Breast epithelium (tissue), 4 donors: ENCODE measurements around the gene MYO15A. TPM values are rescaled to one million over a fixed set of nuclear protein-coding genes. Genes with fewer than 3 reads are reported as not detected.

Experiments used
- DNase-seq, 2 donors: peaks; one replicate each; pipeline ENCODE4 v3.0.0-alpha.2; 2019; ENCODE audit warnings: low spot score in 2 of 2
- H3K27ac ChIP-seq, 2 donors: fragments of 200-600 bp; sonication (generic) in 1 of 2; one replicate each; pipeline ENCODE4 v1.5.1; 2016 to 2019; ENCODE audit warnings: mild to moderate bottlenecking in 1 of 2
- H3K27me3 ChIP-seq, 2 donors: fragments of 200-600 bp; sonication (generic) in 1 of 2; one replicate each; pipeline versions ENCODE4 v1.5.1 to v1.6.0; 2017 to 2019; ENCODE audit warnings: control low read depth in 1 of 2, mild to moderate bottlenecking in 1 of 2
- H3K36me3 ChIP-seq: fragments of 200-600 bp; one replicate; pipeline ENCODE4 v1.5.1; 2019
- H3K4me1 ChIP-seq, 2 donors: fragments of 200-600 bp; sonication (generic); one replicate each; pipeline ENCODE4 v1.5.1; 2016 to 2019; ENCODE audit warnings: control low read depth in 1 of 2
- H3K4me3 ChIP-seq, 3 donors: fragments of 200-600 bp; sonication (generic); 1 replicate in 2 of 3; 2 replicates in 1 of 3; pipeline ENCODE4 v1.5.1; 2016 to 2019; ENCODE audit warnings: mild to moderate bottlenecking in 3 of 3, moderate library complexity in 2 of 3
- H3K9me3 ChIP-seq, 2 donors: fragments of 200-600 bp; sonication (generic) in 1 of 2; one replicate each; pipeline ENCODE4 v1.5.1; 2016 to 2019; ENCODE audit warnings: control low read depth in 1 of 2
- POLR2A ChIP-seq: fragments of 450-650 bp; IDR thresholded peaks from one replicate; pipeline ENCODE4 v1.6.1; 2016; ENCODE audit warnings: antibody characterized with exemption, mild to moderate bottlenecking, moderate library complexity
- POLR2AphosphoS5 ChIP-seq, 3 donors: sonication (generic); formaldehyde crosslinking; IDR thresholded peaks; one replicate each; pipeline ENCODE4 v1.6.1; 2017; ENCODE audit warnings: antibody characterized with exemption in 3 of 3
- intact Hi-C: fragments of 100-400 bp; cut with DNase I; formaldehyde crosslinking; loops from one replicate; pipeline ENCODE4 v1.15.1; 2023; ENCODE audit warnings: low total_unique reads
- total RNA-seq, 3 donors: library from RNA; depleted of rRNA; stranded (reverse); fragments of >200 nt; gene quantifications; one replicate each; pipeline ENCODE4 v1.1.0, GENCODE V29; 2016
- TF ChIP-seq, protein P1 (sequence below), 3 donors: fragments of 450-650 bp; IDR thresholded peaks; one replicate each; pipeline ENCODE4 v1.5.1; 2016 to 2017; ENCODE audit warnings: antibody characterized with exemption in 3 of 3, mild to moderate bottlenecking in 3 of 3, moderate library complexity in 3 of 3

The MYO15A gene
- total RNA-seq, 3 donors from 2014 or later = 1.2 to 2.9 (median 2.2) TPM

DNA sequence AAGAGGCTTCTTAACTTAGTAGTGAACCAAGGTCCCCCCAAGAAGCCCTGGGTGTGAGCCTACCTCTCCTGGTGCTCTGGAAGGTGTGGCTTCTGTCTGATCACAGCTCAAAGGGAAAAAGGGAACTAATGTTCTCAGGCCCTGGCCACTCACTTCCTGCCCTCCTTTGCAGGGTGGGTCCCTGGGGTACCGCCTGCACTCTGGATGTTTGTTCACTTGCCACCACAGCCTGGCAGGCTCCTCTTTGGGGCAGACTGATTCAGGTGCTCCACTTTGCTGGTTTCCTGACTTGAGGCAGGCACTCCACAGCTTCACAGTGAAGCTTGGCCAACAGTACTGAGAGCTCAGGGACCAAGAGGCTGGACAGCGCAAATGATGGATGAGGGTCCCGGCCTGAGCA lies 5.9 kb upstream of the MYO15A start:
- Histone ChIP-seq H3K4me3 (no peak overlapping the region), H3K27me3 (no peaks in the 10 kb centered on the region), H3K36me3 (peaks cover 6% of the 10 kb centered on the region), H3K4me1 (no peaks in the 10 kb centered on the region), H3K27ac (no peak overlapping the region), H3K9me3 (no peaks in the 10 kb centered on the region)
- DNase-seq = no peak
- TF ChIP-seq, protein P1, sequence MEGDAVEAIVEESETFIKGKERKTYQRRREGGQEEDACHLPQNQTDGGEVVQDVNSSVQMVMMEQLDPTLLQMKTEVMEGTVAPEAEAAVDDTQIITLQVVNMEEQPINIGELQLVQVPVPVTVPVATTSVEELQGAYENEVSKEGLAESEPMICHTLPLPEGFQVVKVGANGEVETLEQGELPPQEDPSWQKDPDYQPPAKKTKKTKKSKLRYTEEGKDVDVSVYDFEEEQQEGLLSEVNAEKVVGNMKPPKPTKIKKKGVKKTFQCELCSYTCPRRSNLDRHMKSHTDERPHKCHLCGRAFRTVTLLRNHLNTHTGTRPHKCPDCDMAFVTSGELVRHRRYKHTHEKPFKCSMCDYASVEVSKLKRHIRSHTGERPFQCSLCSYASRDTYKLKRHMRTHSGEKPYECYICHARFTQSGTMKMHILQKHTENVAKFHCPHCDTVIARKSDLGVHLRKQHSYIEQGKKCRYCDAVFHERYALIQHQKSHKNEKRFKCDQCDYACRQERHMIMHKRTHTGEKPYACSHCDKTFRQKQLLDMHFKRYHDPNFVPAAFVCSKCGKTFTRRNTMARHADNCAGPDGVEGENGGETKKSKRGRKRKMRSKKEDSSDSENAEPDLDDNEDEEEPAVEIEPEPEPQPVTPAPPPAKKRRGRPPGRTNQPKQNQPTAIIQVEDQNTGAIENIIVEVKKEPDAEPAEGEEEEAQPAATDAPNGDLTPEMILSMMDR (IDR thresholded peaks at IDR 0.05) = no peak
- TF ChIP-seq POLR2AphosphoS5 (IDR thresholded peaks at IDR 0.05) (no peak), POLR2A (no peak)
- intact Hi-C loops = no loop called here

DNA sequence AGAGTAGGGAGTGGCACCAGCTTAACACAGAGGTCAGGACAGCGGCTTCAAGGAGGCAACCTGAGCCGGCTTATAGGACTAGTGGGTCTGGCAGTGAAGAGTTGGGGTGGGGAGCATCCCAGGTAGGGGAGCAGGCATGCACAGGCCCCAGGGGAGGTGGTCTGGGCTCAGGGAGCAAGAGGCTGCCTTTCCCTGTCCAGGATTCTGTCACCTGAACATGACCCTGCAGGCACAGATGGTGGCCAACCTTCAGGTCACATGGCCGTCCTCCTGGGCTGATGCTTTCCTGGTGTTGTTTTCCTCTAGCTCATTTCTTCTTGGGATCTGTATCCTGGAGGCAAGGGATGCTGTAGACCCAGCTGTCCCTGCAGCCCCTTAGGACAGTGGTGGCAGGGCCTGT lies 3.5 kb upstream of the MYO15A start:
- peaks cover 6% of the 10 kb centered on the region for H3K36me3 ChIP-seq

DNA sequence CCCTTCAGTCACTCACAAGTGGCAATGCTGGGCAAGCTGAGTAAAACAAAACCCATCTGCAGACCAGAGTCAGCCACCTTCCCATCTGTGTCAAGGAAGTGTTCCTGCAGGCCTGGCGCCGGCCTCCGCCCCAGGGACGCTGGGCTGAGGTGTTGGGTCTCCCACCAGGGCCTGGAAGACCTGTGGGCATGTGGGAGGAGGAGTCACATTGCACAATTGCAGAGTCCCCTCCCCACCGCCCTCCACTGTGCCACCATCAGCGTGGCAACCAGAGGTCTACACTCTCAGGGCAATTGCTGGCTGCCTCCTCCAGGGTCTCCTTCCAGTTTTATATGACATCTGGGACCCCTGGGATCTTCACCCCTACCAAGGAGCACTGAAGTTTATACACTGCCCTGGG lies 3.0 kb upstream of the MYO15A start:
- Histone ChIP-seq H3K36me3 (peaks cover under 1% of the 10 kb centered on the region), H3K4me3 (no peak overlapping the region), H3K9me3 (no peaks in the 10 kb centered on the region), H3K27me3 (no peaks in the 10 kb centered on the region), H3K4me1 (no peaks in the 10 kb centered on the region), H3K27ac (no peak overlapping the region)
- no peak for DNase-seq
- no peak for TF ChIP-seq POLR2AphosphoS5 (IDR thresholded peaks at IDR 0.05)
- intact Hi-C loops = no loop called here

More for the DNA sequence above, 3.5 kb upstream of the MYO15A start:
- Histone ChIP-seq H3K9me3 (no peaks in the 10 kb centered on the region), H3K4me1 (no peaks in the 10 kb centered on the region), H3K27ac (no peak overlapping the region), H3K27me3 (no peaks in the 10 kb centered on the region), H3K4me3 (no peak overlapping the region)
- intact Hi-C loops = no loop called here
- TF ChIP-seq, protein P1 (IDR thresholded peaks at IDR 0.05) = no peak
- TF ChIP-seq POLR2A = no peak
- TF ChIP-seq POLR2AphosphoS5 (IDR thresholded peaks at IDR 0.05) = no peak
- no peak for DNase-seq

DNA sequence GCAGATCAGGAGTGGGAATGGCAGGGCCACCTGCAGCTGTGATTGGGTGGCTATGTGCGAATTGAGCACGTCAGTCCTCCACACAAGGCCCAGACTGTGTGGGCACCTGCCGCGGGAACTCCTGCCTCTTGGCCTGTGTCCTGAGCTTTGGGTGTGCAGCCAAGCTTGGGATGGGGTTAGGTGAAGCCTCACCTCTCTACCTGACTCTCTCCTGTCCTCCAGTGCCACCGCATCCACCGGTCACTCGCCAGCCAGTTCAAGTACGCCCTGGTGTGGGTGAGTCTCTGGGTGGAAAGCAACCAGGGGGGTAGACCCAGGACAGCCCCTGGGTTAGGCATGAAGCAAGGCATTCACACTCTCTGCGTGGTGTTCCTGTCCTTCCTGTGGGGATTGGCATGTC lies 2.3 kb upstream of the MYO15A start:
- intact Hi-C loops = no loop called here
- Histone ChIP-seq H3K36me3 (no peaks in the 10 kb centered on the region), H3K4me3 (no peak overlapping the region), H3K9me3 (no peaks in the 10 kb centered on the region), H3K27me3 (no peaks in the 10 kb centered on the region), H3K27ac (no peak overlapping the region), H3K4me1 (no peaks in the 10 kb centered on the region)
- no peak for DNase-seq
- TF ChIP-seq POLR2AphosphoS5 (IDR thresholded peaks at IDR 0.05) (no peak), POLR2A (no peak)
- TF ChIP-seq, protein P1 (IDR thresholded peaks at IDR 0.05) = no peak

DNA sequence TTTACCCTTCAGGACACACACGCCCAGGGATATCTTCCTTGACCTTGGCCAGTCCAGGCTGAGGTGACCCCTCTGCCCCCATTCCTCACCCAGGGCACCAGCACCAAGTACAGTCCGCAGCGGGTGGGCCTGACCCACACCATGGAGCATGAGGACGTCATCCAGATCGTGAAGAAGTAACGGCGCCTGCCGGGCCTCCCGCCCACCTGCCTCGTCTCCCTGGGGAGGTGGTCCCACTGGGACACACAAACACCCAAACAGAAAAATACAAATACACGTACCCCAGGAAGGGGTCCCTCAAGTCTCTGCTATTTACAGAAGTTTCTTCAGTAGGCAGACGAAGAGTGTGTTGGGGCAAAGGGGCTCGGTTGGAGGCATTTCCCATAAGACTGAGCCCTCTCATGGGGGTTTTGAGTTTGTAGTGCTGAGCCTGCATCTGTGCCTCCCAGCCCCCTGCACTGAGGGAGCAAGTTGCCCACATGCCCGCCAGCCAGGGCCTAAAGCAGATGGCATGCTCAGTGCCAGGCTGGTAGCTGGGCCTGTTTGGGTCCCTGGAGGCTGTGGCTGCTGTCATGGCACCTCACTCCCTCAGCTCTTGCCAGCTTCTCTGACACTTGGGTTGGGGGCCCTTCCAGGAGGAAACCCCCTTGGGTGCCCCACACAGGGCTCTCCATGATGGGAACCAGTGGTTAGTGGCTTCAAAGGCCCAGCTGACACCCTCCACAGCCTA lies 1.3 kb upstream of the MYO15A start:
- H3K4me1 ChIP-seq = no peaks in the 10 kb centered on the region
- H3K9me3 ChIP-seq = no peaks in the 10 kb centered on the region
- DNase-seq = no peak
- intact Hi-C loops = no loop called here
- no peaks in the 10 kb centered on the region for H3K36me3 ChIP-seq
- no peak overlapping the region for H3K4me3 ChIP-seq
- no peak overlapping the region for H3K27ac ChIP-seq
- TF ChIP-seq POLR2A = no peak
- TF ChIP-seq, protein P1 (IDR thresholded peaks at IDR 0.05) = no peak
- TF ChIP-seq POLR2AphosphoS5 (IDR thresholded peaks at IDR 0.05) = no peak
- no peaks in the 10 kb centered on the region for H3K27me3 ChIP-seq
